Measurements from ENCODE around the gene RAMP3.

Gene RAMP3

GRCh38 chr7:45220846-45221618, 63.4 kb downstream of the RAMP3 start:
- DNase-seq (no peak), ATAC-seq (no peak)
- H3K4me3 Mint-ChIP-seq, result no peak overlapping the region
- no peak overlapping the region for H3K27ac Mint-ChIP-seq
- H3K36me3 Mint-ChIP-seq (ENCODE audit: low read depth), result no peaks in the 10 kb centered on the region
- H3K9me3 Mint-ChIP-seq, result no peaks in the 10 kb centered on the region
- H3K4me1 Mint-ChIP-seq, result no peaks in the 10 kb centered on the region
- peaks cover 26% of the 10 kb centered on the region for H3K27me3 Mint-ChIP-seq

GRCh38 chr7:45221896-45222604, 64.5 kb downstream of the RAMP3 start:
- Mint-ChIP-seq H3K4me1 (no peaks in the 10 kb centered on the region), H3K27me3 (peaks cover 22% of the 10 kb centered on the region), H3K36me3 (ENCODE audit: low read depth) (no peaks in the 10 kb centered on the region), H3K9me3 (no peaks in the 10 kb centered on the region), H3K4me3 (no peak overlapping the region), H3K27ac (no peak overlapping the region)
- ATAC-seq (no peak), DNase-seq (no peak)

- ATAC-seq (no peak), DNase-seq (no peak)
- Mint-ChIP-seq H3K4me1 (no peaks in the 10 kb centered on the region), H3K4me3 (no peak overlapping the region), H3K36me3 (ENCODE audit: low read depth) (no peaks in the 10 kb centered on the region), H3K27ac (no peak overlapping the region), H3K9me3 (no peaks in the 10 kb centered on the region), H3K27me3 (peaks cover 27% of the 10 kb centered on the region)
Measured at GRCh38 chr7:45223078-45223477, 65.5 kb downstream of the RAMP3 start.

GRCh38 chr7:45223728-45224630, 66.4 kb downstream of the RAMP3 start:
- no peaks in the 10 kb centered on the region for H3K36me3 Mint-ChIP-seq (ENCODE audit: low read depth)
- ATAC-seq (no peak), DNase-seq (no peak)
- H3K27ac Mint-ChIP-seq, result no peak overlapping the region
- peaks cover 25% of the 10 kb centered on the region for H3K27me3 Mint-ChIP-seq
- H3K9me3 Mint-ChIP-seq, result no peaks in the 10 kb centered on the region
- no peak overlapping the region for H3K4me3 Mint-ChIP-seq
- no peaks in the 10 kb centered on the region for H3K4me1 Mint-ChIP-seq

GRCh38 chr7:45224832-45225231, 67.2 kb downstream of the RAMP3 start:
- Mint-ChIP-seq H3K36me3 (ENCODE audit: low read depth) (no peaks in the 10 kb centered on the region), H3K27me3 (peaks cover 19% of the 10 kb centered on the region), H3K4me3 (no peak overlapping the region), H3K27ac (no peak overlapping the region), H3K4me1 (no peaks in the 10 kb centered on the region), H3K9me3 (no peaks in the 10 kb centered on the region)
- DNase-seq (no peak), ATAC-seq (no peak)

GRCh38 chr7:45225311-45225947, 67.8 kb downstream of the RAMP3 start:
- H3K4me1 Mint-ChIP-seq, result no peaks in the 10 kb centered on the region
- H3K27ac Mint-ChIP-seq, result no peak overlapping the region
- ATAC-seq (no peak), DNase-seq (no peak)
- H3K4me3 Mint-ChIP-seq, result no peak overlapping the region
- peaks cover 16% of the 10 kb centered on the region for H3K27me3 Mint-ChIP-seq
- no peaks in the 10 kb centered on the region for H3K36me3 Mint-ChIP-seq (ENCODE audit: low read depth)
- no peaks in the 10 kb centered on the region for H3K9me3 Mint-ChIP-seq

GRCh38 chr7:45225948-45226335, 68.4 kb downstream of the RAMP3 start:
- Mint-ChIP-seq H3K4me3 (no peak overlapping the region), H3K27me3 (peaks cover 18% of the 10 kb centered on the region), H3K4me1 (no peaks in the 10 kb centered on the region), H3K27ac (no peak overlapping the region), H3K36me3 (ENCODE audit: low read depth) (no peaks in the 10 kb centered on the region), H3K9me3 (no peaks in the 10 kb centered on the region)
- ATAC-seq, result no peak
- DNase-seq, result no peak

GRCh38 chr7:45229156-45229920, 71.7 kb downstream of the RAMP3 start:
- Mint-ChIP-seq H3K27me3 (peaks cover 23% of the 10 kb centered on the region), H3K27ac (no peak overlapping the region)
- no peak for ATAC-seq

GRCh38 chr7:45230083-45230482, 72.5 kb downstream of the RAMP3 start:
- no peaks in the 10 kb centered on the region for H3K4me1 Mint-ChIP-seq
- H3K4me3 Mint-ChIP-seq, result no peak overlapping the region
- H3K9me3 Mint-ChIP-seq, result no peaks in the 10 kb centered on the region
- ATAC-seq, result no peak
- H3K36me3 Mint-ChIP-seq (ENCODE audit: low read depth), result no peaks in the 10 kb centered on the region
- peaks cover 26% of the 10 kb centered on the region for H3K27me3 Mint-ChIP-seq
- DNase-seq, result no peak
- H3K27ac Mint-ChIP-seq, result no peak overlapping the region

More at GRCh38 chr7:45229156-45229920, 71.7 kb downstream of the RAMP3 start:
- H3K9me3 Mint-ChIP-seq, result no peaks in the 10 kb centered on the region
- H3K4me1 Mint-ChIP-seq, result no peaks in the 10 kb centered on the region
- no peak overlapping the region for H3K4me3 Mint-ChIP-seq
- DNase-seq, result no peak
- H3K36me3 Mint-ChIP-seq (ENCODE audit: low read depth), result no peaks in the 10 kb centered on the region

GRCh38 chr7:45230611-45231165, 73.1 kb downstream of the RAMP3 start:
- no peaks in the 10 kb centered on the region for H3K9me3 Mint-ChIP-seq
- DNase-seq, result no peak
- H3K27ac Mint-ChIP-seq, result no peak overlapping the region
- peaks cover 25% of the 10 kb centered on the region for H3K27me3 Mint-ChIP-seq
- H3K4me1 Mint-ChIP-seq, result no peaks in the 10 kb centered on the region
- no peaks in the 10 kb centered on the region for H3K36me3 Mint-ChIP-seq (ENCODE audit: low read depth)
- no peak for ATAC-seq
- H3K4me3 Mint-ChIP-seq, result no peak overlapping the region

- Mint-ChIP-seq H3K27ac (no peak overlapping the region), H3K9me3 (no peaks in the 10 kb centered on the region), H3K4me1 (no peaks in the 10 kb centered on the region), H3K4me3 (no peak overlapping the region), H3K27me3 (peaks cover 35% of the 10 kb centered on the region), H3K36me3 (ENCODE audit: low read depth) (no peaks in the 10 kb centered on the region)
- no peak for ATAC-seq
- no peak for DNase-seq
Measured at GRCh38 chr7:45233249-45233775, 75.7 kb downstream of the RAMP3 start.

Measured in activated naive CD8-positive, alpha-beta T cell treated with anti-CD3 and anti-CD28 coated beads, Interleukin-2, amount 50 U/mL, for 24 hours (primary cell).